ENCODE measurements around the gene PPARA. TPM values are rescaled to one million over a fixed set of nuclear protein-coding genes. Genes with fewer than 3 reads are reported as not detected.

PPARA gene
- total RNA-seq, 2 experiments from 2014 or later, result 3.3 to 10.5 TPM

- intact Hi-C loops (cut with micrococcal nuclease; ENCODE audit: unreplicated experiment), result no loop called here
- no peaks in the 10 kb centered on the region for H3K36me3 ChIP-seq (ENCODE audit: insufficient read depth, low read length)
- H3K9me3 ChIP-seq (ENCODE audit: low read length), result no peaks in the 10 kb centered on the region
- no peaks in the 10 kb centered on the region for H4K20me1 ChIP-seq (ENCODE audit: insufficient read depth, low read length)
- DNase-seq (ENCODE audit: low spot score), result peak; percentile 33
- TF ChIP-seq EZH2phosphoT487 (IDR thresholded peaks at IDR 0.05; ENCODE audit: borderline replicate concordance, low read depth, low read length), result no peak
- TF ChIP-seq, protein P1, sequence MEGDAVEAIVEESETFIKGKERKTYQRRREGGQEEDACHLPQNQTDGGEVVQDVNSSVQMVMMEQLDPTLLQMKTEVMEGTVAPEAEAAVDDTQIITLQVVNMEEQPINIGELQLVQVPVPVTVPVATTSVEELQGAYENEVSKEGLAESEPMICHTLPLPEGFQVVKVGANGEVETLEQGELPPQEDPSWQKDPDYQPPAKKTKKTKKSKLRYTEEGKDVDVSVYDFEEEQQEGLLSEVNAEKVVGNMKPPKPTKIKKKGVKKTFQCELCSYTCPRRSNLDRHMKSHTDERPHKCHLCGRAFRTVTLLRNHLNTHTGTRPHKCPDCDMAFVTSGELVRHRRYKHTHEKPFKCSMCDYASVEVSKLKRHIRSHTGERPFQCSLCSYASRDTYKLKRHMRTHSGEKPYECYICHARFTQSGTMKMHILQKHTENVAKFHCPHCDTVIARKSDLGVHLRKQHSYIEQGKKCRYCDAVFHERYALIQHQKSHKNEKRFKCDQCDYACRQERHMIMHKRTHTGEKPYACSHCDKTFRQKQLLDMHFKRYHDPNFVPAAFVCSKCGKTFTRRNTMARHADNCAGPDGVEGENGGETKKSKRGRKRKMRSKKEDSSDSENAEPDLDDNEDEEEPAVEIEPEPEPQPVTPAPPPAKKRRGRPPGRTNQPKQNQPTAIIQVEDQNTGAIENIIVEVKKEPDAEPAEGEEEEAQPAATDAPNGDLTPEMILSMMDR (conservative IDR thresholded peaks at IDR 0.05; ENCODE audit: low read length), result no peak
- H3K79me2 ChIP-seq (ENCODE audit: insufficient read depth, low read depth, low read length), result no peaks in the 10 kb centered on the region
- H2AFZ ChIP-seq (ENCODE audit: low read length), result peak overlapping the region; percentile 67; the same call in 1 of the 2 replicates
- peaks cover 8% of the 10 kb centered on the region for H3K4me1 ChIP-seq (ENCODE audit: insufficient read depth, low read length, poor library complexity, severe bottlenecking)
- ChIA-PET CTCF (ENCODE audit: unreplicated experiment) (no interaction called here), POLR2A (interaction anchor here (0.5 to 0.6 kb wide), 2 partner anchors 69 to 81 kb away, joined by 3 to 4 read pairs; no protein-coding TSS in a partner anchor)
- H3K4me3 ChIP-seq (ENCODE audit: low read depth, low read length, poor library complexity, severe bottlenecking), result no peak overlapping the region
- no TSS peak for BruUV-seq (replicated peaks)
- no peak overlapping the region for H3K27ac ChIP-seq (ENCODE audit: low read depth, low read length, poor library complexity, severe bottlenecking)
- no peaks in the 10 kb centered on the region for H3K9me2 ChIP-seq (ENCODE audit: insufficient read depth, low read length)
- H3K4me2 ChIP-seq (ENCODE audit: low read length), result no peak overlapping the region; the same call in 1 of the 2 replicates
Measured at GRCh38 chr22:46280999-46281623, 130.8 kb downstream of the PPARA start.

DNA sequence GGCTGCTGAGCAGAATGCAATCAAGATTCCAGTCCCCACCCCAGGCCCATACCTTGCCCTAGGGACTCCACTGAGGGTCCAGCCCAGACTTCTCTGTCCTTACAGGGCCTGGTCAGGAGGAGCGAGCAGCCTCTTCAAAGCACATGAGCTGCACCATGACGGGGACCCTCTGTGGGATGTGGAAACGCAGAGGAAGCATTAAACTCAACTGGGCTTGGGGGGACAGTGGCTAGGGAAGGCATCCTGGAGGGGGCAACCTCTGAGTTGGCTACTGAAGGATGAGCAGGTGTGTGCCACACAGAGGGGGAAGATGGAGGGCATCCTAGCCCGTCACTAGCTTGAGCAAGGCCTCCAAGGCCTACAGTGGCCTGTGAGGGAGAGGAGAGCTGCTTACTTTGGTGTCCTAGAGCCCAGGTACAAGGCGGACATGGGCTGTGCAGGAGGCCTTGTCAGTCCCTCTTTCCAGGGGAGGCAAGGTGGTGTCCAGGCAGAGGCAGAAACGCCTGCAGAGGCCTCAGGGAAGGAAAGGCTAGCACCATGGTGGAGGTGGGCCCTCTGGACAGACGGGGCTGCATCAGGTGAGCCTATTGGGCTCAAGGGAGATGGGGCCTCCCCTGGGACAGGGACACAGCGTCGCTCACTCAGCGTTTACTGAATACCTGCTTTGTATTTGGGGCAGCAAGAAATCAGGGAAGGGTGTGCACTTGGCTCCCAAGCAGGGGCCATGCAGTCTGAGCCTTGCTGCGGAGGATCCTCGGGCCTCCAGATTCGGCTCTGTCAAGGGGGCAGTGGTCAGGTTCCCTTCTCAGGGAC lies 131.7 kb downstream of the PPARA start:
- no peak for DNase-seq (ENCODE audit: low spot score)
- Histone ChIP-seq H3K9me3 (ENCODE audit: low read length) (no peaks in the 10 kb centered on the region), H2AFZ (ENCODE audit: low read length) (no peak overlapping the region), H3K4me1 (ENCODE audit: insufficient read depth, low read length, poor library complexity, severe bottlenecking) (peaks cover 8% of the 10 kb centered on the region), H3K79me2 (ENCODE audit: insufficient read depth, low read depth, low read length) (no peaks in the 10 kb centered on the region), H3K27ac (ENCODE audit: low read depth, low read length, poor library complexity, severe bottlenecking) (no peak overlapping the region), H3K36me3 (ENCODE audit: insufficient read depth, low read length) (no peaks in the 10 kb centered on the region), H4K20me1 (ENCODE audit: insufficient read depth, low read length) (no peaks in the 10 kb centered on the region), H3K4me3 (ENCODE audit: low read depth, low read length, poor library complexity, severe bottlenecking) (no peak overlapping the region), H3K4me2 (ENCODE audit: low read length) (no peak overlapping the region), H3K9me2 (ENCODE audit: insufficient read depth, low read length) (no peaks in the 10 kb centered on the region)
- TF ChIP-seq, protein P1 (conservative IDR thresholded peaks at IDR 0.05; ENCODE audit: low read length), result no peak
- no peak for TF ChIP-seq EZH2phosphoT487 (IDR thresholded peaks at IDR 0.05; ENCODE audit: borderline replicate concordance, low read depth, low read length)
- ChIA-PET CTCF (ENCODE audit: unreplicated experiment) (no interaction called here), POLR2A (interaction anchor here (0.6 kb wide), 1 partner anchor 80 kb away, joined by 4 read pairs; no protein-coding TSS in a partner anchor)
- intact Hi-C loops (cut with micrococcal nuclease; ENCODE audit: unreplicated experiment), result no loop called here
- no TSS peak for BruUV-seq (replicated peaks)
